GM18861 (cell line): ENCODE results near the gene PLIN5.
"Not testable (repeated sequence)": the region's sequence is repeated elsewhere in the genome, so short reads cannot be mapped to it uniquely, and the experiment has no call there.

Experiments used
- ATAC-seq: cut with Tn5 transposase; IDR thresholded peaks from one replicate; pipeline ENCODE4 v1.9.1; 2021; ENCODE audit not compliant: unreplicated experiment

Gene PLIN5

GRCh38 chr19:4568886-4569285 is 33.9 kb upstream of the PLIN5 start:
- no peak for ATAC-seq

- no peak for ATAC-seq
Observed at GRCh38 chr19:4567584-4568071, 32.6 kb upstream of the PLIN5 start.

- no peak for ATAC-seq
Observed at GRCh38 chr19:4566402-4567051, 31.5 kb upstream of the PLIN5 start.

- ATAC-seq, result not testable (repeated sequence)
Observed at GRCh38 chr19:4563562-4563961, 28.5 kb upstream of the PLIN5 start.

- not testable (repeated sequence) for ATAC-seq
Observed at GRCh38 chr19:4562085-4562484, 27.1 kb upstream of the PLIN5 start.

GRCh38 chr19:4559569-4559968 is 24.5 kb upstream of the PLIN5 start, which contains the start of gene SEMA6B:
Gene SEMA6B, minus strand, starts transcription at chr19:4559684. Its CDS starts 1,227 bp downstream, at chr19:4558457.
- no peak for ATAC-seq

- no peak for ATAC-seq
Observed at GRCh38 chr19:4557971-4558941, 23.2 kb upstream of the PLIN5 start.

GRCh38 chr19:4557144-4557970 is 22.3 kb upstream of the PLIN5 start:
- ATAC-seq, result no peak

GRCh38 chr19:4556597-4557127 is 21.6 kb upstream of the PLIN5 start:
- no peak for ATAC-seq

- ATAC-seq, result no peak
Observed at GRCh38 chr19:4555657-4556561, 20.9 kb upstream of the PLIN5 start.

- ATAC-seq, result no peak
Observed at GRCh38 chr19:4554717-4555116, 19.7 kb upstream of the PLIN5 start.

- ATAC-seq, result no peak
Observed at GRCh38 chr19:4553775-4554174, 18.8 kb upstream of the PLIN5 start.

GRCh38 chr19:4553092-4553695 is 18.2 kb upstream of the PLIN5 start:
- ATAC-seq, result no peak

GRCh38 chr19:4552525-4552819 is 17.4 kb upstream of the PLIN5 start:
- ATAC-seq, result no peak

GRCh38 chr19:4550479-4551050 is 15.5 kb upstream of the PLIN5 start:
- ATAC-seq, result no peak

- ATAC-seq, result no peak
Observed at GRCh38 chr19:4550018-4550417, 15.0 kb upstream of the PLIN5 start.

GRCh38 chr19:4548238-4548584 is 13.2 kb upstream of the PLIN5 start:
- no peak for ATAC-seq

GRCh38 chr19:4547303-4548237 is 12.5 kb upstream of the PLIN5 start:
- no peak for ATAC-seq
